Endothelial cell of umbilical vein (primary cell): Measurements from ENCODE around the gene FEM1C. TPM values are rescaled to one million over a fixed set of nuclear protein-coding genes. Genes with fewer than 3 reads are reported as not detected.

Source experiments
- BruUV-seq: library from RNA; stranded (reverse); fragments of 400-500 nt; replicated peaks from 2 replicates; lab custom pipeline; 2021; lab: Mats Ljungman, UMichigan
- CTCF ChIA-PET: fragments of 300-600, 350-600 bp; sonication (Branson Sonifier 250); formaldehyde crosslinking; loops from one replicate; lab custom pipeline; 2021; ENCODE audit warnings: antibody characterized with exemption, inconsistent platforms; lab: Charles Lee
- POLR2A ChIA-PET: fragments of 300-600, 350-600 bp; sonication (Branson Sonifier 250); formaldehyde crosslinking; loops from one replicate; lab custom pipeline; 2021; ENCODE audit warnings: antibody characterized with exemption, inconsistent platforms; lab: Charles Lee
- DNase-seq: peaks from one replicate; pipeline ENCODE4 v3.0.0-alpha.2; 2011; ENCODE audit warnings: low read depth, low spot score
- FAIRE-seq: peaks from 2 replicates; lab custom pipeline; 2011; peaks lifted over from hg19 to GRCh38; lab: Jason Lieb, UNC
- H2AFZ ChIP-seq: 2 replicates; pipeline ENCODE4 v1.6.0; 2012; ENCODE audit warnings: low read depth, low read length, control low read depth, inconsistent platforms
- H3K27ac ChIP-seq: 2 replicates; pipeline ENCODE4 v1.5.1; 2011; ENCODE audit warnings: low read depth, mild to moderate bottlenecking, control low read depth, low read length, moderate library complexity; ENCODE audit not compliant: insufficient read depth
- H3K27me3 ChIP-seq, 2 experiments: 2 replicates each; pipeline versions ENCODE4 v1.6.0 to v1.6.1; 2011; ENCODE audit warnings: low read length in 2 of 2, mixed read lengths in 1 of 2; ENCODE audit not compliant: control insufficient read depth in 2 of 2, insufficient read depth in 2 of 2
- H3K36me3 ChIP-seq, 2 experiments: 2 replicates in 1 of 2; 3 replicates in 1 of 2; pipeline ENCODE4 v1.5.1; 2011; ENCODE audit warnings: low read length in 2 of 2, mild to moderate bottlenecking in 1 of 2, moderate library complexity in 1 of 2; ENCODE audit not compliant: control insufficient read depth in 2 of 2, insufficient read depth in 2 of 2; ENCODE audit errors: extremely low read depth in 1 of 2
- H3K4me1 ChIP-seq: 3 replicates; pipeline ENCODE4 v1.5.1; 2011; ENCODE audit warnings: mild to moderate bottlenecking, low read length; ENCODE audit not compliant: control insufficient read depth, insufficient read depth; ENCODE audit errors: extremely low read depth
- H3K4me2 ChIP-seq: 2 replicates; pipeline ENCODE4 v1.6.1; 2011; ENCODE audit warnings: low read length, control low read depth, mixed read lengths; ENCODE audit not compliant: insufficient read depth
- H3K4me3 ChIP-seq, 3 experiments: fragments of 200-600 bp in 1 of 3; sonication (generic), shearing (Covaris generic) in 1 of 3; replicated peaks in 1 of 3; 2 replicates each; pipeline ENCODE4 v1.5.1; 2011 to 2016; ENCODE audit warnings: control low read depth in 3 of 3, low read length in 3 of 3, mild to moderate bottlenecking in 2 of 3, inconsistent platforms in 1 of 3, low read depth in 1 of 3, moderate library complexity in 1 of 3; ENCODE audit not compliant: insufficient read depth in 1 of 3
- H3K79me2 ChIP-seq: 2 replicates; pipeline ENCODE4 v1.6.0; 2012; ENCODE audit warnings: low read length, inconsistent platforms; ENCODE audit not compliant: control insufficient read depth, insufficient read depth
- H3K9ac ChIP-seq: replicated peaks from 2 replicates; pipeline ENCODE3; 2011; ENCODE audit warnings: low read length, control low read depth; ENCODE audit not compliant: insufficient read depth; ENCODE audit errors: extremely low read depth
- H3K9me1 ChIP-seq: replicated peaks from 3 replicates; pipeline ENCODE4 v1.6.0; 2011; ENCODE audit warnings: mild to moderate bottlenecking, low read length; ENCODE audit not compliant: control insufficient read depth, insufficient read depth; ENCODE audit errors: extremely low read depth
- H3K9me3 ChIP-seq: replicated peaks from 2 replicates; pipeline ENCODE4 v1.5.1; 2012; ENCODE audit warnings: low read length, inconsistent platforms; ENCODE audit not compliant: control insufficient read depth, insufficient read depth
- H4K20me1 ChIP-seq: replicated peaks from 2 replicates; pipeline ENCODE3; 2011; ENCODE audit warnings: mild to moderate bottlenecking, low read length; ENCODE audit not compliant: control insufficient read depth, insufficient read depth; ENCODE audit errors: extremely low read depth
- CTCF ChIP-seq, 2 donors: IDR thresholded peaks; 1 replicate in 1 of 2; 2 replicates in 1 of 2; pipeline ENCODE4 v1.5.1; 2011; ENCODE audit warnings: low read length in 2 of 2, mild to moderate bottlenecking in 2 of 2, moderate library complexity in 2 of 2, control low read depth in 1 of 2, inconsistent platforms in 1 of 2, low read depth in 1 of 2; ENCODE audit not compliant: insufficient read depth in 1 of 2; ENCODE audit errors: extremely low read depth in 1 of 2
- EZH2 ChIP-seq: IDR thresholded peaks from 2 replicates; pipeline ENCODE4 v1.6.1; 2012; ENCODE audit warnings: borderline replicate concordance, low read depth, mild to moderate bottlenecking, moderate library complexity, low read length, inconsistent platforms; ENCODE audit not compliant: severe bottlenecking
- FOS ChIP-seq: IDR thresholded peaks from 2 replicates; pipeline ENCODE4 v1.6.1; 2011; ENCODE audit warnings: mild to moderate bottlenecking, low read length, moderate library complexity, borderline replicate concordance; ENCODE audit not compliant: insufficient read depth
- GATA2 ChIP-seq: IDR thresholded peaks from 2 replicates; pipeline ENCODE4 v1.7.0; 2011; ENCODE audit warnings: low read depth, mild to moderate bottlenecking, moderate library complexity, mixed read lengths, low read length; ENCODE audit not compliant: insufficient read length, insufficient read depth
- JUN ChIP-seq: IDR thresholded peaks from 2 replicates; pipeline ENCODE4 v1.6.1; 2011; ENCODE audit warnings: borderline replicate concordance, low read depth; ENCODE audit not compliant: insufficient read length, insufficient read depth
- MYC ChIP-seq: IDR thresholded peaks from one replicate; pipeline ENCODE4 v1.6.1; 2011; ENCODE audit warnings: mild to moderate bottlenecking, low read depth, low read length
- POLR2A ChIP-seq: IDR thresholded peaks from 2 replicates; pipeline ENCODE4 v1.6.1; 2012; ENCODE audit warnings: low read depth, mild to moderate bottlenecking, control low read depth, low read length
- POLR2AphosphoS5 ChIP-seq: IDR thresholded peaks from 2 replicates; pipeline ENCODE4 v1.6.1; 2012; ENCODE audit warnings: low read depth, mild to moderate bottlenecking, control low read depth, low read length, moderate library complexity; ENCODE audit not compliant: insufficient read depth
- dilution Hi-C: fragments of 300-500 bp; cut with MboI; formaldehyde crosslinking; loops from one replicate; pipeline ENCODE4 v1.15.0; 2019; ENCODE audit warnings: low sequenced_read_pairs; ENCODE audit not compliant: extremely low pct_ligation_motif_present
- intact Hi-C: fragments of 100-400 bp; cut with micrococcal nuclease; formaldehyde crosslinking; loops from one replicate; pipeline ENCODE4 v1.10.0; 2022
- polyA plus RNA-seq, 4 experiments: library from polyadenylated mRNA; depleted of rRNA in 3 of 4; stranded (reverse) in 3 of 4; unstranded in 1 of 4; fragments of >200 nt; gene quantifications; 2 replicates each; pipeline versions ENCODE4 v1.2.1 to v1.2.3, GENCODE V29; 2011 to 2012; ENCODE audit warnings: missing spikeins in 1 of 4
- total RNA-seq: library from RNA; stranded (reverse); gene quantifications from 2 replicates; pipeline ENCODE4 v1.2.3, GENCODE V29; 2021
- TF ChIP-seq, protein P1 (sequence below): IDR thresholded peaks from 2 replicates; pipeline ENCODE4 v1.6.1; 2011; ENCODE audit not compliant: insufficient read depth, insufficient read length

The FEM1C gene
- total and polyA plus RNA-seq, 2 donors (not counting 3 experiments of a cell fraction or from before 2014, with no cell fraction given) = 6.2 to 16.0 TPM

DNA sequence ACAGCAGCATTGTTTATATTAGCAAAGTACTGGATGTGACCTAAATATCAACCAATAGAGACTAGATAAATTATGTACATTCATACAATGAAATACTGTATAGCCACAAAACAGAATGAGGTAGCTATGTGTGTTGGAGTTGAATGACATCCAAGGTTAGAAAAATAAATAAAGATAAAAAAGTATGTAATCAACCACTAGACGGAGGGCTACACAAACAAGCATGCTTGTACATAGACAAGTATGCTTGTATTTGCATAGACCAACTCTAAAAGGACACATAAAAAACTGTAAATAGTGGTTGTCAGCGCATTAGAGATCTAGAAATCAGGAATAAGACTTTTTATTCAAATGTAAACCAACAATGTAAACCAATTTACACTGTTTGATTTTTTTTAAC, 3.0 kb downstream of the FEM1C start:
- intact Hi-C loops = loop anchor here (1.0 to 5.0 kb wide), 3 partner anchors 9 to 301 kb away; partner anchors contain the start of genes AP3S1 and ATG12

DNA sequence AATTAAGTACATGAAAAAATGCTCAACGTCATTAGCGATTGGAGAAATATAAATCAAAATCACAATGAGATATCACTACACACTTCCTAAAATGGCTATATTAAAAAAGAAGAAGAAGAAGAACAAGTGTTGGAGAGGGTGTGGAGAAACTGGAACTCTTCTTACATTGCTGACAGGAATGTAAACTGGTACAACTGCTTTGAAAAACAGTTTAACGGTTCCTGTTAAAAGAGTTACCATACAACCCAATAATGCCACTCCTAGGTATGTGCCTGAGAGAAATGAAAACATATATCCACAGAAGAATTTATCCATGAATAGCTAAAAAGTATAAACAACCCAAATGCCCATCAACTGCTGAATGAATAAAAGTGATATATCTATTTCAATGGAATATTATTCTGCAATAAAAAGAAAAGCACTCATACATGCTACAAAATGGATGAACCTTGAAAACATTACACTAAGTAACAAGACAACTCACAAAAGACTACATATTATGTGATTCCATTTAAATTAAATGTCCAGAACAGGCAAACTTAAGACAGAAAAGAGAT, 9.0 kb downstream of the FEM1C start:
- ChIA-PET CTCF (no interaction called here), POLR2A (interaction anchor here (1.2 kb wide), 1 partner anchor 9 kb away, joined by 3 read pairs; the partner anchor contains the start of gene FEM1C)
- dilution Hi-C loops (loop anchor here (25.0 kb wide), 1 partner anchor 223 kb away; no protein-coding TSS in a partner anchor), intact Hi-C loops (no loop called here)
- Histone ChIP-seq H3K4me3 (no peak overlapping the region), H3K27me3 (no peaks in the 10 kb centered on the region), H4K20me1 (peaks cover 44% of the 10 kb centered on the region), H3K4me2 (peak overlapping the region; percentile 6), H3K9me1 (no peaks in the 10 kb centered on the region), H3K9me3 (no peaks in the 10 kb centered on the region), H3K27ac (no peak overlapping the region), H2AFZ (no peak overlapping the region), H3K79me2 (peaks cover 100% of the 10 kb centered on the region), H3K4me1 (peaks cover 27% of the 10 kb centered on the region), H3K36me3 (peaks cover 2 to 15% of the 10 kb centered on the region in 2 experiments), H3K9ac (no peak overlapping the region)
- FAIRE-seq (no peak), DNase-seq (no peak)
- BruUV-seq = no TSS peak
- TF ChIP-seq MYC (no peak), FOS (no peak), CTCF (IDR thresholded peaks at IDR 0.05; ENCODE audit: extremely low read depth in 1 of 2, insufficient read depth in 1 of 2, low read depth in 1 of 2, low read length in 2 of 2) (no peak), POLR2AphosphoS5 (no peak), GATA2 (no peak), EZH2 (no peak), POLR2A (no peak), JUN (no peak)
- TF ChIP-seq, protein P1, sequence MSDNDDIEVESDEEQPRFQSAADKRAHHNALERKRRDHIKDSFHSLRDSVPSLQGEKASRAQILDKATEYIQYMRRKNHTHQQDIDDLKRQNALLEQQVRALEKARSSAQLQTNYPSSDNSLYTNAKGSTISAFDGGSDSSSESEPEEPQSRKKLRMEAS = no peak

More for the DNA sequence above, 3.0 kb downstream of the FEM1C start:
- peaks cover 43% of the 10 kb centered on the region for H4K20me1 ChIP-seq
- H3K79me2 ChIP-seq = peaks cover 73% of the 10 kb centered on the region
- no peak for DNase-seq
- H3K27ac ChIP-seq = peak overlapping the region; percentile 89
- H3K36me3 ChIP-seq = peaks cover 0 to 15% of the 10 kb centered on the region in 2 experiments
- no TSS peak for BruUV-seq
- no peaks in the 10 kb centered on the region for H3K9me3 ChIP-seq
- peaks cover 25% of the 10 kb centered on the region for H3K4me1 ChIP-seq
- TF ChIP-seq, protein P1 = no peak
- TF ChIP-seq POLR2AphosphoS5 = no peak
- TF ChIP-seq FOS = no peak
- TF ChIP-seq EZH2 = no peak
- TF ChIP-seq GATA2 = no peak
- H3K4me3 ChIP-seq = peak overlapping the region; percentile 90 to 99 (median 97)
- ChIA-PET CTCF (interaction anchor here (4.8 to 5.5 kb wide), 2 partner anchors 34 to 232 kb away, joined by 42 to 45 read pairs; no protein-coding TSS in a partner anchor), POLR2A (no interaction called here)
- H3K9me1 ChIP-seq = no peaks in the 10 kb centered on the region
- H3K27me3 ChIP-seq = no peaks in the 10 kb centered on the region
- no peak overlapping the region for H2AFZ ChIP-seq
- dilution Hi-C loops = loop anchor here (25.0 kb wide), 1 partner anchor 229 kb away; no protein-coding TSS in a partner anchor
- H3K9ac ChIP-seq = peak overlapping the region; percentile 84
- no peak for FAIRE-seq
- H3K4me2 ChIP-seq = peak overlapping the region; percentile 99
